K562 (cell line): Measurements from ENCODE around the gene CREB3L2. TPM values are rescaled to one million over a fixed set of nuclear protein-coding genes. Genes with fewer than 3 reads are reported as not detected.
A peak's percentile ranks its signal among the peaks of the same experiment; 100 is the strongest.

ENCODE experiments used
- ATAC-seq: fragments of 200-7000 bp; cut with Tn5 transposase; 3 replicates; pipeline ENCODE4 v1.9.1; 2020; ENCODE audit warnings: moderate library complexity
- BruUV-seq: library from RNA; stranded (reverse); fragments of 400-500 nt; replicated peaks from 2 replicates; lab custom pipeline; 2021; lab: Mats Ljungman, UMichigan
- CTCF ChIA-PET: fragments of 300-600 bp; formaldehyde crosslinking; extraction: SDS; loops from one replicate; lab custom pipeline; 2021; ENCODE audit warnings: low intra/inter-chr PET ratio; lab: Yijun Ruan, JAX
- POLR2A ChIA-PET: fragments of 300-600, 350-650 bp; sonication (Branson Sonifier 250); formaldehyde crosslinking; extraction: SDS; loops from one replicate; lab custom pipeline; 2021; ENCODE audit warnings: antibody characterized with exemption, inconsistent platforms; lab: Yijun Ruan, JAX
- DNase-seq, 4 experiments: peaks; one replicate each; pipeline versions ENCODE4 v3.0.0 to v3.0.0-alpha.2; 2011 to 2018; ENCODE audit warnings: low spot score in 3 of 4, mixed read lengths in 3 of 4; ENCODE audit errors: extremely low read depth in 1 of 4
- FAIRE-seq: peaks from 2 replicates; lab custom pipeline; 2011; peaks lifted over from hg19 to GRCh38; lab: Jason Lieb, UNC
- H2AFZ ChIP-seq: 2 replicates; pipeline ENCODE4 v1.6.0; 2011; ENCODE audit warnings: low read depth, low read length, control low read depth, inconsistent platforms
- H3K27ac ChIP-seq: fragments of 200-600 bp; 3 replicates; pipeline ENCODE4 v1.8.0; 2011; ENCODE audit warnings: low read depth, mild to moderate bottlenecking, control low read depth, inconsistent platforms, low read length, moderate library complexity, mixed read lengths; ENCODE audit errors: extremely low read depth
- H3K27me3 ChIP-seq, 2 experiments: fragments of 300-600 bp in 1 of 2; 2 replicates in 1 of 2; 3 replicates in 1 of 2; pipeline versions ENCODE4 v1.6.0 to v1.8.0; 2011; ENCODE audit warnings: inconsistent platforms in 2 of 2, low read length in 2 of 2, mild to moderate bottlenecking in 1 of 2, mixed read lengths in 1 of 2, moderate library complexity in 1 of 2; ENCODE audit not compliant: control insufficient read depth in 2 of 2, insufficient read depth in 2 of 2
- H3K36me3 ChIP-seq: fragments of 300-600 bp; 3 replicates; pipeline ENCODE4 v1.8.0; 2011; ENCODE audit warnings: mild to moderate bottlenecking, low read length, inconsistent platforms; ENCODE audit not compliant: control insufficient read depth, insufficient read depth
- H3K4me1 ChIP-seq, 2 experiments: fragments of 200-600 bp in 1 of 2; replicated peaks in 1 of 2; 2 replicates in 1 of 2; 3 replicates in 1 of 2; pipeline versions ENCODE4 v1.5.1 to v1.8.0; 2011; ENCODE audit warnings: inconsistent platforms in 2 of 2, low read length in 2 of 2, mild to moderate bottlenecking in 1 of 2, mixed read lengths in 1 of 2, moderate library complexity in 1 of 2; ENCODE audit not compliant: control insufficient read depth in 2 of 2, insufficient read depth in 2 of 2
- H3K4me2 ChIP-seq: 2 replicates; pipeline ENCODE4 v1.6.1; 2011; ENCODE audit warnings: low read length, control low read depth, inconsistent platforms, mixed read lengths; ENCODE audit not compliant: insufficient read depth
- H3K4me3 ChIP-seq: fragments of 200-600 bp; sonication (generic), shearing (Covaris generic); 2 replicates; pipeline ENCODE4 v1.5.1; 2016; ENCODE audit warnings: control low read depth, inconsistent platforms
- H3K79me2 ChIP-seq: fragments of 200-600 bp; 3 replicates; pipeline ENCODE4 v1.8.0; 2011; ENCODE audit warnings: low read length, inconsistent platforms; ENCODE audit not compliant: control insufficient read depth, insufficient read depth
- H3K9ac ChIP-seq, 2 experiments: 2 replicates each; pipeline versions ENCODE4 v1.6.0 to v1.6.1; 2011; ENCODE audit warnings: low read depth in 2 of 2, low read length in 2 of 2, control low read depth in 1 of 2, inconsistent platforms in 1 of 2, mild to moderate bottlenecking in 1 of 2, mixed read lengths in 1 of 2; ENCODE audit not compliant: insufficient read depth in 1 of 2
- H3K9me1 ChIP-seq: one replicate; pipeline ENCODE4 v1.6.0; 2011; ENCODE audit warnings: inconsistent platforms, mild to moderate bottlenecking, low read length, moderate library complexity; ENCODE audit not compliant: control insufficient read depth, insufficient read depth
- H3K9me3 ChIP-seq: replicated peaks from 2 replicates; pipeline ENCODE4 v1.5.1; 2011; ENCODE audit warnings: low read depth, low read length, inconsistent platforms; ENCODE audit not compliant: control insufficient read depth, insufficient read depth
- H4K20me1 ChIP-seq: replicated peaks from 2 replicates; pipeline ENCODE4 v1.6.1; 2011; ENCODE audit warnings: low read length, inconsistent platforms, mixed read lengths; ENCODE audit not compliant: control insufficient read depth, insufficient read depth
- BCL6 ChIP-seq: fragments of 250-450 bp; sonication (Bioruptor Pico); IDR thresholded peaks from 2 replicates; pipeline ENCODE4 v1.4.0; 2020
- ETS2 ChIP-seq: IDR thresholded peaks from 2 replicates; pipeline ENCODE4 v1.6.1; 2016; ENCODE audit warnings: borderline replicate concordance, missing genetic modification characterization, mild to moderate bottlenecking, moderate library complexity, missing compliant biosample characterization; ENCODE audit not compliant: poor library complexity, severe bottlenecking
- KDM4B ChIP-seq, 2 experiments: fragments of 450-650 bp in 1 of 2; sonication (generic) in 1 of 2; IDR thresholded peaks; 2 replicates each; pipeline ENCODE4 v1.6.1; 2016 to 2017; ENCODE audit warnings: borderline replicate concordance in 2 of 2, antibody characterized with exemption in 1 of 2, low read depth in 1 of 2, mild to moderate bottlenecking in 1 of 2
- MAFF ChIP-seq: IDR thresholded peaks from 2 replicates; pipeline ENCODE4 v1.6.1; 2012; ENCODE audit warnings: low read length, improper control_type of control experiment
- MAFG ChIP-seq: fragments of 450-650 bp; conservative IDR thresholded peaks from 2 replicates; pipeline ENCODE4 v1.6.1; 2016; ENCODE audit warnings: missing genetic modification characterization, missing compliant biosample characterization
- MAFK ChIP-seq: IDR thresholded peaks from 2 replicates; pipeline ENCODE4 v1.6.1; 2011; ENCODE audit warnings: low read length, improper control_type of control experiment
- NFE2 ChIP-seq: IDR thresholded peaks from 2 replicates; pipeline ENCODE4 v1.6.1; 2014; ENCODE audit warnings: antibody characterized with exemption, low read depth
- NFIX ChIP-seq: fragments of 250-450 bp; sonication (Bioruptor Pico); IDR thresholded peaks from 2 replicates; pipeline ENCODE4 v1.4.0; 2020; ENCODE audit warnings: low read depth, mild to moderate bottlenecking, moderate library complexity
- NR2C1 ChIP-seq, 2 experiments: fragments of 450-650 bp; IDR thresholded peaks; 2 replicates each; pipeline ENCODE4 v1.6.1; 2017; ENCODE audit warnings: mild to moderate bottlenecking in 2 of 2, antibody characterized with exemption in 1 of 2, inconsistent platforms in 1 of 2, missing compliant biosample characterization in 1 of 2, missing genetic modification characterization in 1 of 2
- NR2C2 ChIP-seq, 2 experiments: fragments of 200-800 bp in 1 of 2; sonication (Bioruptor generic) in 1 of 2; sonication (generic) in 1 of 2; formaldehyde crosslinking in 1 of 2; IDR thresholded peaks; 2 replicates each; pipeline versions ENCODE4 v1.6.1 to v1.8.0; 2016 to 2022; ENCODE audit warnings: mild to moderate bottlenecking in 1 of 2, missing compliant biosample characterization in 1 of 2, missing genetic modification characterization in 1 of 2, missing genetic modification reagents in 1 of 2
- PHF8 ChIP-seq: fragments of 200-600 bp; sonication (generic); IDR thresholded peaks from 2 replicates; pipeline ENCODE4 v1.6.1; 2012; ENCODE audit warnings: mixed run types, mild to moderate bottlenecking, inconsistent platforms, low read length, moderate library complexity, borderline replicate concordance
- SRSF9 ChIP-seq: fragments of 200-400 bp; formaldehyde crosslinking; IDR thresholded peaks from 2 replicates; pipeline ENCODE4 v1.6.1; 2017; ENCODE audit warnings: low read depth, low read length, borderline replicate concordance
- STAT5B ChIP-seq: fragments of 250-450 bp; sonication (Bioruptor Pico); IDR thresholded peaks from 2 replicates; pipeline ENCODE4 v1.8.0; 2021; ENCODE audit warnings: mild to moderate bottlenecking, inconsistent platforms
- ZBTB17 ChIP-seq: fragments of 450-650 bp; formaldehyde crosslinking; IDR thresholded peaks from 2 replicates; pipeline ENCODE4 v1.4.0; 2020; ENCODE audit warnings: mild to moderate bottlenecking
- ZNF146 ChIP-seq: IDR thresholded peaks from one replicate; pipeline ENCODE4 v1.6.1; 2018; ENCODE audit warnings: missing compliant biosample characterization; ENCODE audit not compliant: unreplicated experiment
- ZNF316 ChIP-seq: fragments of 450-650 bp; IDR thresholded peaks from 2 replicates; pipeline ENCODE4 v1.6.1; 2016
- ZSCAN29 ChIP-seq: fragments of 450-650 bp; IDR thresholded peaks from 2 replicates; pipeline ENCODE4 v1.6.1; 2017
- WGBS: fragments of 100-300 bp; shearing (Covaris generic); methylation state at CpG from one replicate; pipeline ENCODE4 v1.1.6; 2016; ENCODE audit warnings: low coverage, mixed read lengths; ENCODE audit not compliant: insufficient coverage; ENCODE audit errors: missing lambda C conversion rate; 5-methylcytosine and 5-hydroxymethylcytosine counted together
- in situ Hi-C: fragments of 300-500 bp; cut with MboI; formaldehyde crosslinking; loops from 4 replicates; pipeline ENCODE4 v1.15.0; 2018; ENCODE audit warnings: inconsistent platforms, mixed read lengths
- intact Hi-C: fragments of 100-400 bp; cut with micrococcal nuclease; formaldehyde crosslinking; loops from 2 replicates; pipeline ENCODE4 v1.14.2; 2022
- polyA plus RNA-seq, 8 experiments: library from polyadenylated mRNA; depleted of rRNA in 4 of 8; stranded (reverse) in 5 of 8; unstranded in 3 of 8; fragments of >200 nt; fragmentation: Nextera tagmentation in 2 of 8; fragmentation: Illumina TruSeq in 1 of 8; extraction: Ambion mirVana in 2 of 8; extraction: Trizol in 1 of 8; gene quantifications; 2 replicates each; pipeline versions ENCODE4 v1.2.1 to v1.2.3, GENCODE V29; 2011 to 2014; ENCODE audit warnings: inconsistent platforms in 1 of 8, missing spikeins in 1 of 8
- total RNA-seq, 7 experiments: library from RNA; depleted of rRNA in 6 of 7; stranded (reverse); fragments of >200 nt in 6 of 7; fragmentation: Illumina TruSeq in 2 of 7; extraction: Trizol in 2 of 7; gene quantifications; 2 replicates each; pipeline versions ENCODE4 v1.2.1 to v1.2.3, GENCODE V29; 2011 to 2021; ENCODE audit warnings: low replicate concordance in 1 of 7
- TF ChIP-seq, protein P1 (sequence below): fragments of 450-650 bp; formaldehyde crosslinking; IDR thresholded peaks from 2 replicates; pipeline ENCODE4 v1.4.0; 2022; ENCODE audit warnings: missing genetic modification characterization
- TF ChIP-seq, protein P2 (sequence below): fragments of 450-650 bp; formaldehyde crosslinking; IDR thresholded peaks from 2 replicates; pipeline ENCODE4 v1.4.0; 2022; ENCODE audit warnings: missing genetic modification characterization

CREB3L2 gene
- total and polyA plus RNA-seq, 9 of the 15 experiments (the other 6 are each of a cell fraction or from before 2014, with no cell fraction given): 7.1 to 45.6 (median 15.8) TPM

DNA sequence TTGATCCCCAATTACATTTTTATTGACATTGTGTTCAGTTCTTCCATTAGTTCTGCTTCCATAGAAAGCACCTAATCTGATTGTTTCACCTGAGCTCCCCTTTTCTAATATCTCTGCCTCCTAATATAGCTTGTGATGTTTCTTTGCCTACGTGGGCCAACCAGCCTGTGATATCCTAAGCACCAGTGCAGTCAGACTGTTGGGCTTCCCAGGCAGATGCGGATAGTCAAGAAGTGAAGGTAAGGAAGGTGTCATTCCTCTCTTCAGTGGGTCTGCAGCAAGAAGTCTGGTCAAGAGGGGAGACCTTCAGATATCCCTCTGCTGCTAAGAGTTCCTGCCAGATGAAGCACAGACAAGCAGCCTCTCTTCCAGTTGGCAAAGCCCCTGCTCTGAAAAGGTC lies 138.9 kb downstream of the CREB3L2 start (continued):
- TF ChIP-seq, protein P1, sequence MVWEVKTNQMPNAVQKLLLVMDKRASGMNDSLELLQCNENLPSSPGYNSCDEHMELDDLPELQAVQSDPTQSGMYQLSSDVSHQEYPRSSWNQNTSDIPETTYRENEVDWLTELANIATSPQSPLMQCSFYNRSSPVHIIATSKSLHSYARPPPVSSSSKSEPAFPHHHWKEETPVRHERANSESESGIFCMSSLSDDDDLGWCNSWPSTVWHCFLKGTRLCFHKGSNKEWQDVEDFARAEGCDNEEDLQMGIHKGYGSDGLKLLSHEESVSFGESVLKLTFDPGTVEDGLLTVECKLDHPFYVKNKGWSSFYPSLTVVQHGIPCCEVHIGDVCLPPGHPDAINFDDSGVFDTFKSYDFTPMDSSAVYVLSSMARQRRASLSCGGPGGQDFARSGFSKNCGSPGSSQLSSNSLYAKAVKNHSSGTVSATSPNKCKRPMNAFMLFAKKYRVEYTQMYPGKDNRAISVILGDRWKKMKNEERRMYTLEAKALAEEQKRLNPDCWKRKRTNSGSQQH (CRISPR knock-in tag): no peak
- TF ChIP-seq ZNF146 (CRISPR knock-in tag) (no peak), ZNF316 (no peak)

DNA sequence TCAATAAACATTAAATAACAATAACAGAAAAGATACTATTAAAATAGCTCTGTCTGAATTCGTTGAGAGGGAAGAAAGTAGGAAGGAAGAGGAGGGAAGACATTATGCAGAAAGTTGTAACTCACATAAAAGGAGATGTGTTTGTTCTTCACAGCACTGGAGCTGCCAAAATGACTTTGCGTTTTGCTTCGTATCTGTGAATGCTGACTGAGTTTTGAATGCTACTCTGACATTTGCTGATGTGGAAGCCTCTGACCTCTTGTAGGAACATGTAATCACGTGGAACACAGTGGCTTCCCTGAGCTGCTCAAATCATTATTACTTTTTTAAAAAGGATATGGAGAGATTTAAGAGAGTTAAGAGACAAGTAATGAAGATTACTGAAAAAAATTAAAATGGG lies 139.5 kb downstream of the CREB3L2 start:
- no peaks in the 10 kb centered on the region for H3K79me2 ChIP-seq
- no TSS peak for BruUV-seq
- no peak for FAIRE-seq
- no peaks in the 10 kb centered on the region for H3K27me3 ChIP-seq
- H3K27ac ChIP-seq: no peak overlapping the region
- intact Hi-C loops: no loop called here
- peaks cover 4% of the 10 kb centered on the region; the same call in 1 of the 2 replicates for H3K9me3 ChIP-seq
- ChIA-PET CTCF (no interaction called here), POLR2A (interaction anchor here (0.6 to 1.4 kb wide), 5 partner anchors 8 to 441 kb away, joined by 3 to 4 read pairs (median 3); no protein-coding TSS in a partner anchor)
- no peaks in the 10 kb centered on the region for H4K20me1 ChIP-seq
- H2AFZ ChIP-seq: no peak overlapping the region
- H3K9me1 ChIP-seq: no peaks in the 10 kb centered on the region
- H3K4me1 ChIP-seq: no peaks in the 10 kb centered on the region
- ATAC-seq: peak; percentile 66
- H3K4me2 ChIP-seq: no peak overlapping the region
- no peak overlapping the region for H3K9ac ChIP-seq
- H3K36me3 ChIP-seq: no peaks in the 10 kb centered on the region
- 4% methylated on average over 4 of the region's 4 CpGs for WGBS
- DNase-seq: peak in 1 of 4 experiments; percentile 29
- no peak overlapping the region for H3K4me3 ChIP-seq
- in situ Hi-C loops: no loop called here
- no peak for TF ChIP-seq NFIX (CRISPR knock-in tag)
- no peak for TF ChIP-seq SRSF9
- peak; percentile 52 for TF ChIP-seq MAFK
- peak; percentile 75 for TF ChIP-seq MAFG (tag)
- TF ChIP-seq NFE2: peak; percentile 56; the same call in 1 of the 2 replicates
- no peak for TF ChIP-seq BCL6
- TF ChIP-seq ZNF316: peak; percentile 75
- TF ChIP-seq ZBTB17 (CRISPR knock-in tag): no peak
- no peak for TF ChIP-seq ETS2
- no peak for TF ChIP-seq KDM4B (IDR thresholded peaks at IDR 0.05; ENCODE audit: borderline replicate concordance in 2 of 2, low read depth in 1 of 2)
- TF ChIP-seq NR2C2 (CRISPR knock-in tag; IDR thresholded peaks at IDR 0.05): no peak
- TF ChIP-seq NR2C2 (tag; IDR thresholded peaks at IDR 0.05): 0 out of 2 replicates have a peak, but pooled peaks have one; percentile 29
- TF ChIP-seq MAFF: peak; percentile 34; the same call in 1 of the 2 replicates
- TF ChIP-seq PHF8: no peak
- no peak for TF ChIP-seq STAT5B (CRISPR knock-in tag)
- no peak for TF ChIP-seq NR2C1 (IDR thresholded peaks at IDR 0.05)
- 0 out of 2 replicates have a peak, but pooled peaks have one; percentile 16 for TF ChIP-seq NR2C1 (tag; IDR thresholded peaks at IDR 0.05)
- TF ChIP-seq, protein P2, sequence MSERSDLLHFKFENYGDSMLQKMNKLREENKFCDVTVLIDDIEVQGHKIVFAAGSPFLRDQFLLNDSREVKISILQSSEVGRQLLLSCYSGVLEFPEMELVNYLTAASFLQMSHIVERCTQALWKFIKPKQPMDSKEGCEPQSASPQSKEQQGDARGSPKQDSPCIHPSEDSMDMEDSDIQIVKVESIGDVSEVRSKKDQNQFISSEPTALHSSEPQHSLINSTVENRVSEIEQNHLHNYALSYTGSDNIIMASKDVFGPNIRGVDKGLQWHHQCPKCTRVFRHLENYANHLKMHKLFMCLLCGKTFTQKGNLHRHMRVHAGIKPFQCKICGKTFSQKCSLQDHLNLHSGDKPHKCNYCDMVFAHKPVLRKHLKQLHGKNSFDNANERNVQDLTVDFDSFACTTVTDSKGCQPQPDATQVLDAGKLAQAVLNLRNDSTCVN (CRISPR knock-in tag): no peak
- no peak for TF ChIP-seq ZSCAN29
